Middle frontal gyrus (tissue), 1 donor: ENCODE results near the gene APCDD1L.
"Not testable (repeated sequence)": the region's sequence is repeated elsewhere in the genome, so short reads cannot be mapped to it uniquely, and the experiment has no call there.

Source experiments
- DNase-seq: peaks from one replicate; pipeline ENCODE4 v3.0.0-alpha.2; 2015; ENCODE audit warnings: low spot score; ENCODE audit errors: extremely low spot score

APCDD1L gene

DNA sequence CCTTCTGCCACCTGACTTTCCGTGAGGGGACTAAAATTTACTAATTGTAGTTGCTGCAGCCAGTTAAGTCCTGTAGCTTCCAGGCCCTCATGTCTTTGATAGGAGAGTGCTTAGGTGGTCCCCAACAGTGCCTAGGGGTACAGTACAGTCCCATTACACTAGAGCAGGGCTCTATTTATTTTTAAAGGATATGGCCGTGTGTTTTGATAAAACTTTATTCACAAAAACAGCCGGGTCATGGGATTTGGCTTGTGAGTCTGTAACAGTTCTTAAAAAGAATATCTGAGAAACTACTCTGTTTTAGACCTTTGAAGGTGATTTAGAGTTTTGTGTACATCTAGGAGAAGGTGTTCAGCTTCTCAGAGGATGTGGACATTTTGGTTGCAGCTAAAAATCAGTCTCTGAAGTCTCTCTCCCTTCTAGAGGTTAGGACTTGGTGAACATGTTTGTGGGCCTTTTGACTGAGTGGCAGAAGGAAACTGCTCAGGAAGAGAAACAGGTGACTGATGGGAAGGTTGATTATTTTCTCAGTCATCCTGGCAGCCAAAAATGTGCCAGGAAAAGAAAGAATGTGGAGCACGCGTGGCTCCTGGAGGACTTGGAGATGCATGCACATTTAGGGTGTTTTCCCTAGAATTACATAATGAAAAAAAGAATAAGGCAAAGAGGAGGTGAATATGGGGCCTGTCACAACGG is 68.8 kb downstream of the APCDD1L start:
- no peak for DNase-seq

DNA sequence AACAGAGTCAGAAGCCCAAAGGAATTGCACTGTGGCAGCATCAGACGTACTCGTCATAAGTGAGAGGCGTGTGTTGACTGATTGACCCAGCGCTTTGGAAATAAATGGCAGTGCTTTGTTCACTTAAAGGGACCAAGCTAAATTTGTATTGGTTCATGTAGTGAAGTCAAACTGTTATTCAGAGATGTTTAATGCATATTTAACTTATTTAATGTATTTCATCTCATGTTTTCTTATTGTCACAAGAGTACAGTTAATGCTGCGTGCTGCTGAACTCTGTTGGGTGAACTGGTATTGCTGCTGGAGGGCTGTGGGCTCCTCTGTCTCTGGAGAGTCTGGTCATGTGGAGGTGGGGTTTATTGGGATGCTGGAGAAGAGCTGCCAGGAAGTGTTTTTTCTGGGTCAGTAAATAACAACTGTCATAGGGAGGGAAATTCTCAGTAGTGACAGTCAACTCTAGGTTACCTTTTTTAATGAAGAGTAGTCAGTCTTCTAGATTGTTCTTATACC is 70.4 kb downstream of the APCDD1L start:
- DNase-seq: no peak

DNA sequence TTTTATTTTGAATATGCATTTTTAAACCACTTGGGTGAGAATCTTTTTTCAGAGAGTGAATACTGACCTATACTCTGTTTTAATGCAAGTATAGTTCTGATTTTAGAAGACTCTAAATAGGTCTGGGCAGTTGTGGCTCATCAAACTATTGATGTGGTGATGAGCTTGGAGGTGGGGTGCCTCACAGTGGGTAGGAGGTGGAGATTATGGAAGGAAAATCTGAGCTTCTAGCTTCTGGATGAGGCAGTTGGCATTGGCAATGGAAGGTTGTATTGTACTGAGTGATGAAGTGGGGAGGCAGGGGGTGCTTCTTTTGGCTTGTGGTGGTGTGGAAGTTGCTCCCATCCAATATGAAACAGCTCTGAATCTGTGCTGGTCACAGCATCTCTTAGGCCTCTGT is 73.5 kb downstream of the APCDD1L start:
- no peak for DNase-seq

DNA sequence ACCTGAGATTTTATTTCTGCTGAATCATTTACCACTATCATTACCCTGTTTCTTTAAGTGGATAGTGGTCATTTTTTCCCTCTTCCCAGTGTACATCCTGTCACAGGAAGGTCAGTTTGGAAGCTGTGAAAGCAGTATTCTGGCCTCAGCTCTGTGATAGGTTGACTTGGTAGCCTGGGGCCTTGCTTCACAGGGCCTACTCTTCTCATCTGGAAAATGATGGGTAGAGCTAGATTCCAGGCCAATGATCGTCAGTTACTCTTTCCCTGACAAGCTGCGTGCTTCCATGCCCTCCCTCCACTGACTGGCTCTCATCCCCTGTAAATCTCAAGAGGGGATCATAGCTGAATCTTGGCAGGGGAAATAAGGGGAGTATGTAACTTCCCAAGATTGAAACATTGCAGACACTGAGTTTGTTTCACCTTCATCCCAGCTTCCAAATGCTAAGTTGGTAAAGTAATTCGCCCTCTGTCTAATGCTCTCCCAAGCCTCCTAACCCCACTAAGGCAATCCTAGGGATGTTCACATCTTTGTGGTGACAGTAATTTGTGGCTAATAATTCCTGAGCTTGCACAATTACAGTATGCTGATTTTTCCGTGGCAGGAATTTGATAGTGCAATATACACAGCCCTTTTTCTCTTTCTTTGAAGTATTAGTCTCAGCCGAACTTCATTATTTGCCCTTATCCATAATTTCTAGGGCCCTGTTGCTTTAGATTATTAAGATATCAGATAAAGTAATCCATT is 75.0 kb downstream of the APCDD1L start:
- no peak for DNase-seq

DNA sequence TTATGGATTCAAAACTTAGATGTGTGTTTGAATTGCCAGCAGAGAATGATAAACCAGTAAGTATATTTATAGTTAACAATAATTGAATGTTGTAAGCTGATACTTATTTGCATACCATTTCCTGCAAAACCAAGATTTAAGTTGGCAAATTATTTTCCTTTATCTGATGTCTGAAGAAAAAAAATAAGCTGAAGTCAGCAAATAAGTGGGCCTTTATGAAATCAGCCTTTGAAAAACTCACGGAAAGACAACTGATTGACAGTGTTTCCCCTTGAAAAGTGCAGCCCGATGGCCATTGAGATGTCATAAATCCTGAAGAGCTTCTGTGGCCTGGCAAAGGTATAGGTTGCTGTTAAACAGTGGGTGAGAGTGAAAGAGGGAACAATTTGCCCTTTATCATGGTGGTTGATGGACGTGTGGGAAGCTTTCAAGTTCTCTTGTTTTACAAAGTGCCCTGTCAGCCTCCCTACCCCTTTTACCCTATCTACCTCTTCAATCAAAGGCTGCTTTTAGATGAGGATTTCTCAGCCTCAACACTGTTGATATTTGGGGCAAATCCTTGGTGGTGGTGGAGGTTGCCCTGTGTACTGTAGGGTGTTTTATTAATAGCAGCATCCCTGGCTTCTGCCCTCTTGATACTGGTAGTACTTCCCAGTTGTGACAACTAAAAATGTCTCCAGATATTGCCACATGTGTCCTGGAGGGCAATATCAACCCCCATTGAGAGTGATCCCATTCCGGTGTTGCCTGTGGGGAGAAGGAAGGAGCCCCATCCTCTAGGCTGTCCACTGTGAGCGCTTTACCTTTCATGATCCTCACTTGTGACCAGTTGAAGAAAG is 76.0 kb downstream of the APCDD1L start:
- DNase-seq: no peak

DNA sequence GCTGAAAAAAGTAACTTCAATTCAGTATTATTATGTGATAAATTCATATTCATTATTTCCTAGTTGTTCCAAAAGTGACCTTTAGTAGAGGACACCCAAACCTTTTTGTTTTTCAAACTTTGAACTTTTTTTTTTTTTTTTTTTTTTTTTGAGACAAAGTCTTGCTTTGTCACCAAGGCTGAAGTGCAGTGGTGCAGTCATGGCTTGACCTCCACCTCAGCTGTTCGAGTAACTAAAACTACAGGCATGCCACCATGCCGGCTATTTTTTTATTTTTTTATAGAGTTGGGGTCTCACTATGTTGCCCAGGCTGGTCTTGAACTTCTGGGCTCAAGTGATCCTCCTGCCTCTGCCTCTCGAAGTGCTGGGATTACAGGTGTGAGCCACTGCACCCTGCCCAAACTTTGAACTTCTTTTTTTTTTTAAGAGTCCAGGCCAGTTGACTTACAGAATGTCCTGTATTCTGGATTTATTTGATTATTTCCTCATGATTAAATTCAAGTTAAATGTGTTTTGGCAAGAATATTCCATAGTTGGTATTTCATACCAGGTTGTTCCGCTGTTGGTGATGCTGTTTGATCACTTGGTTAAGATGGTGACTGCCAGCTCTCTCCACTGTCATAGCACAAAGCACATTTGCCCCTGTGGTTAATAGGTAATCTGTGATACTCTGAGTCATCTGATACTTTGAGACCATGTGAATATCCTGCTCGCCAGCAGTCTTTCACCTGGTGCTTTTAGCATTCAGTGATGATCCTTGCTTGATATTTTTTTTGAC is 78.1 kb downstream of the APCDD1L start:
- DNase-seq: no peak

DNA sequence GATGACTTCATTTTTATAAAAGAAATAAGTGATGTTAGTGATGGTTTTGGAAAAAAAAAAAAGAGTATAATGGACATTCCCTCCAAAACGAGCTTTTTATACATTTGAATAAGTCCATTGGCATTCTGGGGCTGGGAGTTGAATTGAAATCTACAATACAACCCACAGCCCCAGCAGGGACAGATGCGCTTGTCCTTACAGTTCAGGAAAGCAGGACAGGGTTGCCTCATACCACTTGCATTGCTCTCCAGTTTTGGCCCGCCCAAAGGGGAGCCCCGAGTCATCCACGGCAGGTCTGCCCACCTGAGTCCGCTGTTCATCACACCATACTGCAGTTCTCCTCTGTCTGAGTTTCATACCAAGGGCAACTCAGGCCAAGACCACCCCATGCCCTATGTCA is 80.0 kb downstream of the APCDD1L start:
- DNase-seq: no peak

DNA sequence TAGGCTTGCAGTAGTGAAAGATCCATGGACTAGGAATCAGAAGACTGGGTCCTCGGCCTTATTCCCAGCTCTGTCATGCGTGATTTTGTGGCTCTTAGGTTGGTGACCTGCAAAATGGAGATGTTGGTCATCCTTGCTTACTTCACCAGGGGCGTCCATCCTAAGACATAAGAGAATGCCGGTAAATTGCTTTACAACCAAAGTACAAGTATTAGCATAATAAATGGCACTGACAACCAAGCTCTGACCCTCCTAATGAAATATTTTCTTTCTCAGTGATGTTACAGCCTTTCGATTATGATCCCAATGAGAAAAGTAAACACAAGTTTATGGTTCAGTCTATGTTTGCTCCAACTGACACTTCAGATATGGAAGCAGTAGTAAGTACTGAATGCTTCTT is 80.9 kb downstream of the APCDD1L start:
- DNase-seq: no peak

DNA sequence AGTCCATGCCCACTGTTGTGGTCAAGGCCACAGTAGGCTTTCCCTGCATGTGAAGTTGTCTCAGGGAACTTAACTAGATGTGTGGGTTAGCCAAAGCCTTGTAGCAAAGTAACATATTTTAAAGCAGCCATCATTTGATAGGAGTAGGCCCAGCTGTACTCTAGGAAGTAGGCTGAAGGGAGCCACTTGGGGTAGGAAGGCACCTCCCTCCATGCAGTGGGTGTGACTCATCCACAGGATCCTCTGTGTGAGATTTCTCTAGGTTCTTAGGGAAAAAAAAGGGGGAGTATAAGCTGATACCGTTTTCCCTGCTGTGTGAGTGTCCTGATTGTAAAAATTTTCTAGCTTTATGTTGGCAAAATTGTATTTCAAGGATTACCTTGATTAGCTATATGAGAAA is 81.4 kb downstream of the APCDD1L start:
- no peak for DNase-seq

DNA sequence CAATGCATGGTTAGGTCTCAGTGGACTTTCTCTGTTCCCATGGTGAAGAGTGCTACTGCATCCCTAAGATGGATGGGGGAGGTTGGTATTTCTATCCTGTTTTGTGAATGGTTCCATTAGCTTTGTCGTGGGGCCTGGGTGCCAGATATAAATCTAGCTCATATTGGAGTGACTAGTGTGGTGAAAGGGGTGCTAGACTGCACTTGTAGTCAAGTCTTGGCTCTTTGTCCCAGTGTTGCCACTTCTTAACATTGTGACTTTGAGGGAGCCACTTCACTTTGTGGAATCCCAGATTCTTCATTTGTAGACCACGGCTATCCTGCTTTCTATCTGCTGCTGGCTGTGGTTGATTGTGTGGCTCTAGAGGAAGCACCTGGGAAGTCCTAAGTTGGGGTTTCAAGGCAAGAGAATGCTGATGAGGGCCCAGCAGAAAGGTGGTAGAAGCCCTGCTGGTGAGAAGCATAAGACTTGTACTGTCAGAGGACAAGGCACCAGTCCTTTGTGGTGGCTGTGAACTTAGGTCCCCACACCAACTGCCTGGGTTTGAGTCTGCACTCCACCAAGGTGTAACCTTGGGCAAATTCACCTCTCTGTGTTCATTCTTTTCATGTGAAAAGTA is 82.1 kb downstream of the APCDD1L start:
- DNase-seq: no peak

DNA sequence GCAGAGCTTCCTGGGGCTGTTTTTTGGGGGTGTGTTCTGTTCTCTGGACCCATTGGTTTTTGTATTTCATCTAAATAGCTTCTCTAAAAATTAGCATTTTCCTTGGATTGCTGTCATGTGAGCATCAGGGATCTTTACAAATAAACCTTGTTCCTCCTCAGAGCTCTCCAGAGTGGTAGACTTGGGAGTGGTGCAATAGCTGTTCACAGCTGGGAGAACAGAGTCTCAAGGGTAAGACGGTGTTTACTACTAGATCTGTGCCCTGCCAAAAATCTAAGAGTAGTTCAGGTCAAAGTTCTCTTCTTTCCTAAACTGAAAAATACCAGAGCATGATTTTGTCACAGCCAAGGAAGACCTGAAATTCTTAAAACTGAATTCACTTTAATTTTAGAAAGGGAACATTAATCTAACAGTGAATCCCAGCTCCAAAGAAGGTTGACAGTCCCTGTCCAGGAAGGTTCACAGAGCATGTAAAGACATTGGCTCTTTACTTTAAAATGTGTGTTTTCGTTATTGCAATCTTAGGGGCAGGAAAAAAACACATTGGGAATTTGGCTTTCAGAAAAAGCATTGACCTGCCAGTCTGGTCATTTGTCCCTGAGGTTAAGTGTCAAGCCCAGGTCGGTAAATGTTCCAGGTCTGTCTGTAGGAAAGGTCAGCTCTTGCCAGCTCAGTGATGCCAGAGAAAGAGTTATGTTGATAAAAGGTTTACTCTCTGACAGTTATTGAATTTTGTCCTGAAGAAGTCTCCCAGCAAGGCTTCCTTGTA is 82.8 kb downstream of the APCDD1L start:
- DNase-seq: no peak

DNA sequence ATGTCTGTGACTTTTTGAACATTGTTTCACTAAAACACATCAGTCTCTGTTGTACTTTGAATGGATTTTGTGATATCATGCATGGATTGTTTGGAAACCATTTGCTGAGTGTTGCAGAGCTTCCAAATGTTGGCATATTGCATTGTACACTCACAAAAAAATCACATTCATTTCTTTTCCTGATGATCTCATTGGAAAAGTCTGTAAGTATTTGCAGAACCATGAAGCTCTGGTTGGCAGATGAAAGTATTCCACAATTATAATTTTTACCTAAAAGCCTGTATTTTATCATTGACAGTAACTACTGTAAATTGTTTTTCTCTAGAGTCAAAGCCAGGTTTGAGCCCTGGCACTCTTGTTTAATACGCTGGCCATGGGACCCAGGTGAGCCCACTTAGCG is 84.1 kb downstream of the APCDD1L start:
- no peak for DNase-seq

DNA sequence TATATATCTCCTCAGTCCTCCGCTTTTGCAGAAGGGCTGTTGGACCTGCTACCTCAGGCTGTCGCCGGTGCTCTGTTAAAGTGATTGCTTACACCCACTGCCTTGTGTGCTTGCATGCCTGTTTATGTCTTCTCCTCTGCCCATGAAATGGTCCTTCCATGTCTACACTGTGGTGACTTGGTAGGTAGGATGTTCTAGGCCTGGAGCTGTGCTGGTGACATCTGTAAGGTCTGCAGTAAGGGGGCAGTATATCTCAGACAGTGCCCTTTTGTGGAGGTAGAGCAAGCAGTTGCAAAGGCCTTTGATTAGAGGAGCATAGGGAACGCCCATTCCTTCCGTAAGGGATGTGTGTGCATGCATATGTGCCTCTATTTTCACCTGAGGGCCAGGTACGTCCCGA is 85.9 kb downstream of the APCDD1L start:
- no peak for DNase-seq

DNA sequence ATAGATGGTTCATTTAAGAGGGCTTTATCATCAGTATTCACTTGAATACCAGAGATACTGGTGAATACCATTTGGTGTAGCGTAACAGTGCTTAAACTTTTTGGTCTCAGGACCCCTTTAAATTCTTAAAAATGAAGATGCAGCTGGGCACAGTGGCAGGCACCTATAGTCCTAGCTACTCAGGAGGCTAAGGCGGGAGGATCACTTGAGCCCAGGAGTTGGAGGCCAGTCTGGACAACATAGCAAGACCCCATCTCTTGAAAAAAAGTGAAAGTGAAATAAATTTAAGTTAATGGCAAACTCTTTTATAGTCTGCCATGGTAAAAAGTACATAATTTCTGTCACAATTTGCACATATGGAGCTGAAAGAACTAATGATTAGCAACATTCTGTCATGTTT is 86.8 kb downstream of the APCDD1L start:
- DNase-seq: no peak

DNA sequence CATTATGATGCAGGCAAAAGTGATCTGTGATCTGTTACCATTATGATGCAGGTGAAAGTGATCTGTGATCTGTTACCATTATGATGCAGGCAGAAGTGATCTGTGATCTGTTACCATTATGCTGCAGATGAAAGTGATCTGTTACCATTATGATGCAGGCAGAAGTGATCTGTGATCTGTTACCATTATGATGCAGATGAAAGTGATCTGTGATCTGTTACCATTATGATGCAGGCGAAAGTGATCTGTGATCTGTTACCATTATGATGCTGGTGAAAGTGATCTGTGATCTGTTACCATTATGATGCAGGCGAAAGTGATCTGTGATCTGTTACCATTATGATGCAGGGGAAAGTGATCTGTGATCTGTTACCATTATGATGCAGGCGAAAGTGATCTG is 87.6 kb downstream of the APCDD1L start:
- DNase-seq: not testable (repeated sequence)

DNA sequence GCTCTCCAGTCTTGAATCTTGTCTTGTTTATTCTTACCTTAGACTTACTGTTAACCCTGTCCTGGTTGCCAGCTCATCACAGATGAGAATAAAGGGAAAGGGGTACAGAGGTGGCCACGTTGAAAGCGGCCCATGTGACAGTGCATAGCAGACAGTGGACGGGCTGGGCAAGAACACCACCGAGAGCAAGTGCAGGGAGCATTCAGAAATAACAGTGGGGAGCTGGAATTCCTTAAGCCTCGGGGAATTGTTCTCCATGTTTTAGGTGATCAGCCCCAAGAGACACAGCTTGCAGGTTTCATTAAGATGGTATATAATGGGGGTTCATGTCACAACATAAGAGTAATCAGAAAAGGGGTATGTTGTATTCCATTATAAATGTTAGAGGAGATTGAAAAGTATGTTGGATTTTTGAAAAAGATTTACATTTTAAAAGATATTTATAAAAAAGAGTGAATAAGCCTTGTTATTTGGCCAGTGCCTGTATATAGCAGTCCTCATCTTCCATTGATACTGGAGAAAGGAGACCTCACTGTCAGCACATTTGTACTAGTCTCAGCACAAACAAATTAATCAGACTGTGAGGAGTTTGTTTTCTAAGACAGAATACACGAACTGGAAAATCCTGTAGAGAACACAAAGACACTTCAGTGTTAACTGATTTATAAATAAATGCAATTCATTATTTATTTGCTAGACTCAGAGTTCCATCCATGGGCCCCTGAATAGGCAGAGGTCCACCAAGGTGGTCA is 90.8 kb downstream of the APCDD1L start:
- DNase-seq: no peak

DNA sequence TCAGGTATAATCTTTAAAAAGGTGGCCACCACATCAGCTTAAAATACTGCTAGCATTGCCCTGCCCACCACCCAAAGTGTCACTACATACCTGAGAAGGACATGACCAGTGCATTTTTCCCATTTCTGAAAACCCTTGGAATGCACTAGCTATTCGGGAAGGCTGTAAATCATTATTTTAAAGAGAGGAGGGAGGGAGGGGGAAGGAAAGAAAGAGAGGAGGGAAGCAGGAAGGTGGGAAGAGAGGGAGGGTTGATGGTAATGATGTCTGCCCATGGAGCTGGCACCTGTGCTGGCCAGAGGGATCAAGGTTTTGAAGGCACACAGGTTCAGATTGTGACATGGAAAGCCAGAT is 93.7 kb downstream of the APCDD1L start:
- DNase-seq: no peak

DNA sequence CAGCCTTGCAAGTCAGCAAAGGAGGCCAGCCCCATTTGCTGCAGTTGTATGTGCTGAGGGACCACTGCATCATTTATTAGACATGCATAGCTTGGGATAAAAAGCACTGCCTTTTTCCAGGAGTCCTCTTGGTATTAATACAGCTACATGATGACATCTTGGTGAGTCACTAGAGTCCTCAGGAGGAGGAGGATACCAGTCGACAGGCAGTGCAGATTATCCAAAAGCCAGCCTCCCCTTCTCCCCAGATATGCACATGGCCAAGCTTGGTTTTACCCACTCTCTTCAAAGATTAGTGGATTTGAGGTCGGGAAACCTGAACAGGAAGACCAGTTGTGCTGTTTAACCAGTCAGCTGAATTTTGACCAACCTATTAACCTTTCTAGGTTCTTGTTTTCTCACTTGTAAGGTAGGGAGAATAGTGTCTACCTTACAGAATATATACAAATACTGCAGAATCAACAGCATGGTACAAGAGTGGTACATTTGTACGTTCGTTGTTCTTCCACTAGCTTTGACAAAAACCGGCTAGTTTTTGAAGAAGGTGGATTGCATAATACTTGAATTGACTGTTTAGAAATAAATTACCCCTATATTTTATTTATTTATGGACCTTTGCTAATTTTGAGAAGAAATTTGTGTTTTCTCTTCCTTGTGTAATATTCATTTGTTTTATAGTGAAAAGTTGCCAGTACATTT is 94.3 kb downstream of the APCDD1L start:
- no peak for DNase-seq
